ENCODE data around the gene TADA2B. TPM values are rescaled to one million over a fixed set of nuclear protein-coding genes. Genes with fewer than 3 reads are reported as not detected.

TADA2B gene
- total and polyA plus RNA-seq, 8 donors: 9.6 to 26.2 (median 17.9) TPM

DNA sequence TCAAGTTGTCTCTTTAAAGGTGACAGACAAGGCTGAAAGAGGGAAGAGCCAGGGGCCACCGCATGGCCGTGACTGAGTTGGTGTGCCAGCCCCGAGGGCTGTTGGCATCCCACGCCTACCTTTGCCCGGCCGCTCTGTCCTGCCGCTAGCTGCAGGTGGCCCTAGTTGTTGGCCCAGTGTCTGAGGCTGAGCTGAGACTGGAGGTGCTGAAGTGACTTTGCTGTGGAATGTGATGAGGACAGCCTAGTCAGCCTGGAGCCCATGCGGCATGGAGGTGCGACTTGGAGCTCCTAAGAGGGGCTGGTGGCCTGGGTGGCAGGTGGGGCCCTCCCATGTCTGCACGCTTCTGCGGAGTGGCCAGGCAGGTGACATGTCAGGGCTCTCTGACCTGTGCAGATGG lies 6.6 kb downstream of the TADA2B start:
- Histone ChIP-seq H3K9me3 (no peaks in the 10 kb centered on the region), H3K27ac (no peak overlapping the region), H3K4me1 (peaks cover 33 to 45% (median 38%) of the 10 kb centered on the region in 3 donors), H3K36me3 (peaks cover 0 to 14% (median 0%) of the 10 kb centered on the region in 3 donors), H3K4me3 (no peak overlapping the region), H3K27me3 (no peaks in the 10 kb centered on the region)
- intact Hi-C loops (cut with DNase I): no loop called here
- WGBS, 2 donors: 61 to 72% methylated on average over 11 of the region's 11 CpGs
- FAIRE-seq (no peak), ATAC-seq (peak in 3 of 4 donors; percentile 17 to 45 (median 18)), DNase-seq (peak in 1 of 6 donors; percentile 79)
- TF ChIP-seq, protein P1, sequence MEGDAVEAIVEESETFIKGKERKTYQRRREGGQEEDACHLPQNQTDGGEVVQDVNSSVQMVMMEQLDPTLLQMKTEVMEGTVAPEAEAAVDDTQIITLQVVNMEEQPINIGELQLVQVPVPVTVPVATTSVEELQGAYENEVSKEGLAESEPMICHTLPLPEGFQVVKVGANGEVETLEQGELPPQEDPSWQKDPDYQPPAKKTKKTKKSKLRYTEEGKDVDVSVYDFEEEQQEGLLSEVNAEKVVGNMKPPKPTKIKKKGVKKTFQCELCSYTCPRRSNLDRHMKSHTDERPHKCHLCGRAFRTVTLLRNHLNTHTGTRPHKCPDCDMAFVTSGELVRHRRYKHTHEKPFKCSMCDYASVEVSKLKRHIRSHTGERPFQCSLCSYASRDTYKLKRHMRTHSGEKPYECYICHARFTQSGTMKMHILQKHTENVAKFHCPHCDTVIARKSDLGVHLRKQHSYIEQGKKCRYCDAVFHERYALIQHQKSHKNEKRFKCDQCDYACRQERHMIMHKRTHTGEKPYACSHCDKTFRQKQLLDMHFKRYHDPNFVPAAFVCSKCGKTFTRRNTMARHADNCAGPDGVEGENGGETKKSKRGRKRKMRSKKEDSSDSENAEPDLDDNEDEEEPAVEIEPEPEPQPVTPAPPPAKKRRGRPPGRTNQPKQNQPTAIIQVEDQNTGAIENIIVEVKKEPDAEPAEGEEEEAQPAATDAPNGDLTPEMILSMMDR (IDR thresholded peaks at IDR 0.05): no peak

GRCh38 chr4:7050481-7051143 lies 7.4 kb downstream of the TADA2B start:
- H3K4me3 ChIP-seq: peak overlapping the region in 1 of 4 donors; percentile 1
- FAIRE-seq (no peak), ATAC-seq (peak; percentile 71 to 88 (median 76)), DNase-seq (peak in 5 of 6 donors; percentile 46 to 83 (median 65))
- no peaks in the 10 kb centered on the region for H3K9me3 ChIP-seq
- 28 to 33% methylated on average over 36 of the region's 36 CpGs for WGBS, 2 donors
- TF ChIP-seq, protein P1 (IDR thresholded peaks at IDR 0.05): no peak
- peak overlapping the region in 1 of 4 donors; percentile 36 for H3K27ac ChIP-seq
- peaks cover 29 to 36% (median 29%) of the 10 kb centered on the region in 3 donors for H3K4me1 ChIP-seq
- intact Hi-C loops (cut with DNase I): no loop called here
- H3K36me3 ChIP-seq: peaks cover 0 to 23% (median 0%) of the 10 kb centered on the region in 3 donors
- H3K27me3 ChIP-seq: no peaks in the 10 kb centered on the region

GRCh38 chr4:7051144-7051495 lies 7.9 kb downstream of the TADA2B start:
- Histone ChIP-seq H3K36me3 (peaks cover 0 to 28% (median 0%) of the 10 kb centered on the region in 3 donors), H3K4me1 (peaks cover 24 to 31% (median 24%) of the 10 kb centered on the region in 3 donors), H3K4me3 (no peak overlapping the region), H3K27me3 (no peaks in the 10 kb centered on the region), H3K27ac (peak overlapping the region in 1 of 4 donors; percentile 36), H3K9me3 (no peaks in the 10 kb centered on the region)
- intact Hi-C loops (cut with DNase I): no loop called here
- 42 to 48% methylated on average over 12 of the region's 12 CpGs for WGBS, 2 donors
- DNase-seq (no peak), FAIRE-seq (no peak), ATAC-seq (peak in 3 of 4 donors; percentile 8 to 12 (median 11))
- TF ChIP-seq, protein P1 (IDR thresholded peaks at IDR 0.05): no peak

DNA sequence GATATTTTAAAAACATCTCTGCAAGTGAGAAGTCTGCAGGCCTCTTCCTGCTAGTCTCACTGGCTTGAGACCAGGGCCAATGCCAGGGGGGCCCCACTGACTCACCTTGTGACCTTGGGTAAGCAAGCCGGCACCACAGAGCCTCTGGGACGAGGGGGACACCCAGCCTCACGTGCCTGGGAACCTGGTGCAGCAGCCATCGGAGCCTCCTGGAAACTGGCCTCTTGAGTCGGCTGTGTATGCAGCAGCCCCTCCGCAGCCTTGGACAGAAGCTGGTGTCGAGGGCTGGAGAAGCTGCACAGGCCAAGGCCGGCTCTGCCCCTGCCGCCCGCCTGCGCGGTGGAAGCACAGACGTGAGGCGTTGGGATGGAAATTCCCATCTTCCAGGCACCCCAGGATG lies 8.7 kb downstream of the TADA2B start:
- intact Hi-C loops (cut with DNase I): no loop called here
- Histone ChIP-seq H3K9me3 (no peaks in the 10 kb centered on the region), H3K36me3 (peaks cover 0 to 32% (median 0%) of the 10 kb centered on the region in 3 donors), H3K4me1 (peaks cover 18 to 23% (median 18%) of the 10 kb centered on the region in 3 donors), H3K27ac (no peak overlapping the region), H3K27me3 (no peaks in the 10 kb centered on the region), H3K4me3 (no peak overlapping the region)
- TF ChIP-seq, protein P1 (IDR thresholded peaks at IDR 0.05): no peak
- WGBS, 2 donors: 80 to 87% methylated on average over 14 of the region's 14 CpGs
- DNase-seq (no peak), FAIRE-seq (no peak), ATAC-seq (no peak)

DNA sequence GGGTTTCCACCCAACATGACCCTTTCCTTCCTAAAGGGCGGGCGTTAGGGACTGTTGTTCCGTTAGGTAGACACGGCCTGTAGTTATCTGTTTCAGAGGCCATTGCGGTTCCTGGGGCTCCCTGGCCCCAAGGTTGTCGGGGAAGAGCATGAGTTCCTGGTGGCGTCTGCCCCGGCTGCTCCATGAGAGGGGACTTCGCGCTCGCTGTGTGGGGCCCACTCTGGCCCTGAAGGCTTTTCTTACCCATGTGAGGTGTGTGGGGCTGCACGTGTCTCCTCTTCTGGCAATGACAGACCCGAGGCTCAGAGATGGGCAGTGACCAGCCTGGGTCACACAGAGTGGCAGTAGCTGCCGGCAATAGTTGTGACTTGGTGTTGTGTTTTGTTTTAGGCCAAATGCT lies 9.1 kb downstream of the TADA2B start:
- no peak for FAIRE-seq
- no peaks in the 10 kb centered on the region for H3K27me3 ChIP-seq
- peaks cover 18 to 23% (median 18%) of the 10 kb centered on the region in 3 donors for H3K4me1 ChIP-seq
- WGBS, 2 donors: 88% methylated on average over 14 of the region's 14 CpGs
- H3K9me3 ChIP-seq: no peaks in the 10 kb centered on the region
- no peak overlapping the region for H3K4me3 ChIP-seq
- peaks cover 0 to 32% (median 0%) of the 10 kb centered on the region in 3 donors for H3K36me3 ChIP-seq
- DNase-seq: no peak
- intact Hi-C loops (cut with DNase I): no loop called here
- no peak for ATAC-seq
- no peak overlapping the region for H3K27ac ChIP-seq
- TF ChIP-seq, protein P1 (IDR thresholded peaks at IDR 0.05): no peak

All from pancreas (tissue), 10 donors.